Mononuclear cell (primary cell): ENCODE measurements around the gene PAXIP1. TPM values are rescaled to one million over a fixed set of nuclear protein-coding genes. Genes with fewer than 3 reads are reported as not detected.

Experiments used
- H3K27me3 ChIP-seq: 2 replicates; pipeline ENCODE4 v1.6.0; 2011; ENCODE audit warnings: low read length, control low read depth; ENCODE audit not compliant: insufficient read depth
- H3K4me1 ChIP-seq: 2 replicates; pipeline ENCODE4 v1.5.1; 2011; ENCODE audit warnings: mild to moderate bottlenecking, low read length, control low read depth; ENCODE audit not compliant: insufficient read depth
- H3K4me3 ChIP-seq: 2 replicates; pipeline ENCODE4 v1.5.1; 2011; ENCODE audit warnings: mild to moderate bottlenecking, low read length, moderate library complexity
- H3K9me3 ChIP-seq: 2 replicates; pipeline ENCODE4 v1.5.1; 2011; ENCODE audit warnings: low read depth, mild to moderate bottlenecking, control low read depth, low read length
- total RNA-seq: library from RNA; depleted of rRNA; stranded (reverse); fragments of >200 nt; gene quantifications from one replicate; pipeline ENCODE4 v1.2.3, GENCODE V29; 2012

PAXIP1 gene
- total RNA-seq, 1 donor: 6.3 TPM

DNA sequence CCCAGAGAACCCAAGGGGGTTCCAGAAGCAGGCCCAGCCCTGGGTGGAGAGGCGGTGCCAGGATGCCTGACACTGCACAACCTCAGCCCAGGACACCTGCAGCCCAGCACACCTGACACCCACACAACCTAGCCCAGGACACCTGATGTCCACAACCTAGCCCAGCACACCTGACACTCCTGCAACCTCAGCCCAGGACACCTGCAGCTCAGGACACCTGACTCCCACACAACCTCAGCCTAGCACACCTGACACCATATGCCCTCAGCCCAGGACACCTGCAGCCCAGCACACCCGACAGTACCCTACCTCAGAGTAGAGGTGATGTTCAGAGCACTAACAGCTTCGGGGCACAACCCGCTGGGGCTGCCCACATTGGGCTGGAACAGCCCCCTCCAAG lies 87.3 kb downstream of the PAXIP1 start:
- no peaks in the 10 kb centered on the region for H3K9me3 ChIP-seq
- peaks cover 9% of the 10 kb centered on the region for H3K27me3 ChIP-seq
- peaks cover 6% of the 10 kb centered on the region for H3K4me1 ChIP-seq
- no peak overlapping the region for H3K4me3 ChIP-seq

DNA sequence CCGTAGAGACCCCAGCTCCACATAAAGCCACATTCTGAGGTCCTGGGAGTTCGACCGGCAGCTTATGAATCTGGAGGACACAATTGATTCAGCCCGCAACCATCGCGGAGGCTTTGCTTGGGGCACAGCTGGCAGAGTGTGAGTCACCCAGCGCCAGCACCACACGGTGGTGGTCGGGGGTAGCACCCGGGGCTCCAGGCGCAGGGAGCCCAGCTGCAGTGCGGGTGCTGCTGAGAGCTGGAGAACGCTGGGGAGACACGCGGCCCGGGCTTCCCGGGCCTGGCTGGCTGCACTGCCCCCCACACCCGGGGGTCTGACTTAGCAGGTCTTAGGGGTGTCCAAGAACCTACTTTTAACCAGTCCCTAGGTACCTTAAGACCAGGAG lies 87.9 kb downstream of the PAXIP1 start:
- peaks cover 9% of the 10 kb centered on the region for H3K27me3 ChIP-seq
- no peak overlapping the region for H3K4me3 ChIP-seq
- H3K4me1 ChIP-seq: peaks cover 6% of the 10 kb centered on the region
- no peaks in the 10 kb centered on the region for H3K9me3 ChIP-seq

GRCh38 chr7:154914308-154914995 lies 88.5 kb downstream of the PAXIP1 start:
- no peak overlapping the region for H3K4me3 ChIP-seq
- no peaks in the 10 kb centered on the region for H3K9me3 ChIP-seq

DNA sequence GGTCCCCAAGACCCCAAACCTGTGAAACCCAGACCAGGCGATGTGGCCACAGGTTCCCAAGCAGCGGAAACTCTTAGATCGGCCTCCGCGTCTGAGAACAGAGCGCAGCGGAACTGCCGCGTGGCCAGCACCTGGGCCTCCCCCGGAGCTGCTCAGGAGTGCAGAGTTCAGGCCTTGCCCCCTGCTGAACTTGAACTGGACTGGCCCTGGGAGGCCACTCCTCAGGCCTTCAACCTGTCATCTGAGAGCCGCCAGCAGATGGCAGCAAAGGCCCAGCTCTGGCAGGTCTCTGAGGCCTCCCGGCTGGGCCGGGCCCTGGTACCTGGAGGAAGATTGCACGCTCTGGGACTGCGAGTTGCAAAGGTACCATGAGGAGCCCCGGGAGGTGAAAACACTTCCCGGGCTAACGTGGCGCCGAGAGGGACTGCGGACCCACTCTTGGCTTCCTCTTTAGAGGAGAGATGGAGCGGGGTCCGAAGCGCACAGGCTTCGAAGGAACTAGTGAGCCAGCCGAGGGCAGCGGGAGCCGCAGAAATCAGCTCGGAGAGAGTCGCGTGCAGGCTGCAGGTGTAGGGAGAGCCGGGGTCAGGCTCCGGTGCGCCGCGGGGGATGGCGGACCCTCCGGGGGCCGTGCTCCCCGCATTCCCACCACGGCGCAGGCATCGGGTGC lies 89.2 kb downstream of the PAXIP1 start:
- peaks cover 9% of the 10 kb centered on the region for H3K27me3 ChIP-seq
- no peaks in the 10 kb centered on the region for H3K9me3 ChIP-seq
- H3K4me1 ChIP-seq: peaks cover 6% of the 10 kb centered on the region
- H3K4me3 ChIP-seq: no peak overlapping the region

More at GRCh38 chr7:154914308-154914995, 88.5 kb downstream of the PAXIP1 start:
- Histone ChIP-seq H3K27me3 (peaks cover 9% of the 10 kb centered on the region), H3K4me1 (peaks cover 6% of the 10 kb centered on the region)

DNA sequence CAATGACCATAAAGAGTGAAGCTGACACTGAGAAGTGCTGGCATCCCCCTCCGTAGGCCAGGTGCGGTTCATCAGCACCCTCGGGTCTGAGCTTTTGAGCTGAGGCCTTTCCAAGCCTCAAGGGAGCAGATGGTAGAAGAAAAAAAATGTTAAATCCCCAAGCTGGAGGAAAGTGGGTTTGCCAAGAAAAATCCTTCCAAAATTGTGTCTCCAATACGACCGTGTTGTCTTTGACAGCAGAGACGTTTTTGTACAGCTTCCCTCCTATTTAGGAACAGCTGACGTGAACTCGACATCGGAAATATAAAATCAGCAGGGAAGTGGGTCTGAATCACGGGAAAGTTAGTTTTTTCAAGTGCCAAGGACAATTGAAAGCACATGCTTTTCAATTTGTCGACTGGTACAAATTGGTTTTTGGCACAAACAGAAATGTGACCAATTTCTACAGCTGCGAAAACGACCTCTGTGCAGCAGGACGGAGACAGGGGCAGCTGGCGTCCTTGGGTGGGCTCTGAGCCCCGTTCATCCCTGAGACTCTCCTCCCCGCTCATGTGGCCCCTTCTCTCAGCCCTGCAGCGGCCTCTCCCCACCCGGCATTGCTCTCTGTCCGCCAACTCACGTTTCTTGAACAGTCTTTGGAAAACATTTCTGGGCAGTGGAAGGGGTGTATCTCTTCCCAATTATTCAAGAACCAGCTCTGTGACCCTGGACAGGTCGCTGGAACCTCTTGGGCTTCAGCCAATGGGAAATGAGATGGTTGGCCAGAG lies 89.9 kb downstream of the PAXIP1 start:
- no peaks in the 10 kb centered on the region for H3K9me3 ChIP-seq
- H3K4me1 ChIP-seq: peaks cover 6% of the 10 kb centered on the region
- H3K27me3 ChIP-seq: peaks cover 9% of the 10 kb centered on the region
- H3K4me3 ChIP-seq: no peak overlapping the region

DNA sequence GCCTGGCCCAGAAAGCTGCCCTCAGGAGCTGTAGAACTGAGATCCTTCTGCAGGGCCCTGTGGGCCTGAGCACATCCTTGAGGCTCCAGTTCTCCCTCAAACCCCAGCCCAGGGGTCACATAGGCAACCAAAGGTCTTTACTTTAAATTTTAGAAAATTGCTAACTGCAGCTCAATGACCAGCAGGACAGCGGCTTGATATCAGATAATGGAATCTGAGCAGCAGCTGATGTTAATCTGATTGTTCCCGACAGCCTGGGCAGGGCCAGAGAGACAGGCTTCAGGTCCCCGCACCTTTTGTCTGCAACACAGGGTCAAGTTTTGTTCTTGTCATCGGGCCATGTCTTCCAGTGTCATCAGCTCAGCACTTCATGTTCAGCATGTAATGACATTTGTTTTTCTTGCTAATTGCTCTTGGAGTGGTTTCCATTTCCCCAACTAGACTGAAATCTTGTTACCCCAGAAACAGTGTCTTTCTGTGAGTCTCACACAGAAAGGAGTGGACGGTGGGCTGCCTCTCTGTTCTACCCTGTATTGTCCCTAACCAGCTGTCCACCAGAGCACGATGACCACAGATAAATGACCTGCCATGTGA lies 91.0 kb downstream of the PAXIP1 start:
- Histone ChIP-seq H3K4me3 (no peak overlapping the region), H3K4me1 (peaks cover 6% of the 10 kb centered on the region), H3K9me3 (no peaks in the 10 kb centered on the region), H3K27me3 (peaks cover 9% of the 10 kb centered on the region)

- Histone ChIP-seq H3K4me1 (peaks cover 6% of the 10 kb centered on the region), H3K27me3 (peaks cover 9% of the 10 kb centered on the region), H3K4me3 (no peak overlapping the region), H3K9me3 (no peaks in the 10 kb centered on the region)
These were observed 91.5 kb downstream of the PAXIP1 start for GRCh38 chr7:154911411-154911810.

GRCh38 chr7:154910977-154911376 lies 91.9 kb downstream of the PAXIP1 start:
- Histone ChIP-seq H3K4me1 (peaks cover 6% of the 10 kb centered on the region), H3K4me3 (no peak overlapping the region), H3K9me3 (no peaks in the 10 kb centered on the region), H3K27me3 (peaks cover 9% of the 10 kb centered on the region)

GRCh38 chr7:154910125-154910524 lies 92.8 kb downstream of the PAXIP1 start:
- peaks cover 6% of the 10 kb centered on the region for H3K4me1 ChIP-seq
- peaks cover 9% of the 10 kb centered on the region for H3K27me3 ChIP-seq
- no peaks in the 10 kb centered on the region for H3K9me3 ChIP-seq
- H3K4me3 ChIP-seq: no peak overlapping the region

- Histone ChIP-seq H3K27me3 (peaks cover 4% of the 10 kb centered on the region), H3K4me1 (peaks cover 6% of the 10 kb centered on the region), H3K4me3 (no peak overlapping the region), H3K9me3 (no peaks in the 10 kb centered on the region)
These were observed 93.5 kb downstream of the PAXIP1 start for GRCh38 chr7:154909241-154910105.

GRCh38 chr7:154907651-154908620 lies 95.0 kb downstream of the PAXIP1 start:
- Histone ChIP-seq H3K4me3 (no peak overlapping the region), H3K4me1 (no peaks in the 10 kb centered on the region), H3K9me3 (no peaks in the 10 kb centered on the region), H3K27me3 (no peaks in the 10 kb centered on the region)

DNA sequence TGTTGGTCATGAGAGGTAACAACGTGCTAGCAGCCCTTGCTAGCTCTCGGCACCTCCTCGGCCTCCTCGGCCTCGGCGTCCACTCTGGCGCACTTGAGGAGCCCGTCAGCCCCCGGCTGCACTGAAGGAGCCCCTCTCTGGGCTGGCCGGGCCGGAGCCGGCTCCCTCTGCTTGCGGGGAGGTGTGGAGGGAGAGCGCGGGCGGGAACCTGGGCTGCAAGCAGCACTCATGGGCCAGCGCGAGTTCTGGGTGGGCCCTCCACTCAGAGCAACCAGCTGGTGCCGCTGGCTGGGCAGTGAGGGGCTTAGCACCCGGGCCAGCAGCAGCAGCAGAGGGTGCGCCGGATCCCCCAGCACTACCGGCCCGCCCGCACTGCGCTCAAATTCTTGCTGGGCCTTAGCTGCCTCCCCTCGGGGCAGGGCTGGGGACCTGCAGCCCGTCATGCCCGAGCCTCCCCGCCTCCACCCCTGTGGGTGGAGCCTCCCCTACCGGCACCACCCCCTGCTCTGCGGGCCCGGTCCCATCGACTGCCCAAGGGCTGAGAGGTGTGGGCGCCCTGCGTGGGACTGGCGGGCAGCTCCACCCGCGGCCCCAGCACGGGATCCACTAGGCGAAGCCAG lies 96.1 kb downstream of the PAXIP1 start:
- Histone ChIP-seq H3K4me1 (no peaks in the 10 kb centered on the region), H3K9me3 (no peaks in the 10 kb centered on the region), H3K4me3 (no peak overlapping the region), H3K27me3 (no peaks in the 10 kb centered on the region)

- H3K9me3 ChIP-seq: no peaks in the 10 kb centered on the region
- no peaks in the 10 kb centered on the region for H3K4me1 ChIP-seq
- no peaks in the 10 kb centered on the region for H3K27me3 ChIP-seq
- H3K4me3 ChIP-seq: no peak overlapping the region
These were observed 96.7 kb downstream of the PAXIP1 start for GRCh38 chr7:154906201-154906600.
